SHP77 treated with DMSO at 0.1 percent for 48 hours (cell line): ENCODE data around the gene HLF.
A peak's percentile ranks its signal among the peaks of the same experiment; 100 is the strongest.

Experiments used
- DNase-seq: peaks from one replicate; lab custom pipeline; 2025; lab: John Stamatoyannopoulos, UW

The HLF gene

DNA sequence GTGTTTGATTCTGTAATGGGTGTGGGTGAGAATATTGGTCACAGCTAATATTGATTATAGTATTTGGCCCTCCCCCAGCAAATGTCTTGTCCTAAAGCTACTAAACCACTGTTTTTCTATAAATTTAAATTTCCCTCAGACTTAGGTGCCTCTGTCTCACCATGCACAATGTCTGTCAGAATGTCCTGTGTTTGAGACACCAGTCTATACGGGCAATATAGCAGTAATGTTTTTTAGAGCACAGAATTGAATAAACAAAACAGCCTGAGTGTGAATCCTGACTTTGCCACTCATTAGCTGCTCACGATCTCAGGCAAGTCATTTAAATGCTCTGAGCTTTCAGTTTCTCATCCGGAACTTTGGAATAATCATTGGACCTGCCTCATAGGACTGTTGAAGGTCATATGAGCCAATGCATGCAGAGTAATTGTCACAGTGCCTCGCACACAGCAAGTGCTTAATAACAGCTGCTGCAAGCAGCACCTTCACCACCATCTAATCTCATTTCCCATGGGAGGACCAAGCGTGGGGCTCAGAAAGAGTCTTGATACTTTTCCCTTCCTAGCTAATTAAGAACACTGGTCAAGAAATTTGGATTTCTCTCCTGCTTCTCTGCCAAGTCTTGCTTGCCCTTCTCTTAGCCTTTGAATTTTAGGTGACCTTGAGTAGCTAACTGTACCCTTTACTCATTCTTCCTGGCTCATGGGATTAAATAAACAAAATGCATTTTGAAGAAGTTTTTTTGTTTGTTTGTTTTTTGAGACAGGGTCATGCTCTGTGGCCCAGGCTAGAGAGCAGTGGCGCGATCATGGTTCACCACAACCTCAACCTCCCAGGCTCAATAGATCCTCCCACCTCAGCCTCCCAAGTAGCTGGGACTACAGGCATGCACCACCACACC, 9.8 kb downstream of the HLF start:
- no peak for DNase-seq

- no peak for DNase-seq
These were observed 11.4 kb downstream of the HLF start for GRCh38 chr17:55275894-55276804.

DNA sequence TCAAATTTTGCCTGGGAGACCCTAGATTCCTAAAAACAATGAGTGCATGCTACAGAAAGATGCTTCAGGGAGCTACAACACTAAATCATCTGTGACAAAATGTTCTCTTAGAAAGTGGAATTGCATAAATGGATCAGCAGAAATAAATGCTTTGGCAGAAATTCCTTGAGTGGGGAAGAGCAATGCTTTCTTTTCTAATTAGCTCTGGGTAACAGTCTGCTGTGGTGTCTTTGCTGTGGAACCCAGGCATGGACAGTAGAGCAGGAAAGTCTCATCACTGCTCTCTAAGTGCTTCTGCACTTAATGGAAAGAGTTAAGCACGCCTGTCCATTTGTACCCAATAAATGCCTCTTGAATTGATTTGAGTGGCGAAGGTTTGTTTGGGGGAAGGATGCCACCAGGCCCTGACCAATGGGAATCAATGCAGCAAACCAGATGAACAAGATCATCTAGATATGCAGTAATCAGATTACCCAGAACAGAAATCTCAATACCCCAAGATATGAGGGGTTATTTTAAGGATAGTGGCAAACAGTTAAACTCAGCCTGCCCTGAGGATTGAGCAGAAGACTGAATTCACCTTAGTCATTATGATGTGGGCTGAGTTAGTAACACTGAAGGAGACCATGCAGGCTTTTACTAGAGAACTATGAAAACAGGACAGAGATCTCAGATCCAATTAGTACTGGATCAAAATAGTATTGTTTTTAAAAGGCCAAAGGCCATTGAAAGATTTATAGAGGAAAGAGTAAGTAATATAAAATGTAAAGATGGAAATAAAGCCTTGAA, 13.6 kb downstream of the HLF start:
- DNase-seq = no peak

DNA sequence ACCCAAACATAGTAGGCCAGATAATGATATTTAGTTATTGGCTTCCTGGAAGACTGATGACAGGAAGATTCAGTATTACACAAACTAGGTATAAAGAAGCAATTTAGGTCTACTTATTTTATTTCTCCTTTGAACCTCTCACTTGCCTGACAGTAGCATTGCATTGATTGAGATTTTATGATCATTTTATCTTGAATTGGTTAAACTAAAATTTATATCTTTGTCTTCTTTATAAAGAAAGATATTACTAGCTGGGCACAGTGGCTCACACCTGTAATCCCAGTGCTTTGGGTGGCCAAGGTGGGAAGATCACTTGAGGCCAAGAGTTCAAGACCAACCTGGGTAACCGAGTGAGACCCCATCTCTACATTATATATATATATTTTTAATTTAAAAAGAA, 14.4 kb downstream of the HLF start:
- no peak for DNase-seq

- DNase-seq = no peak
These were observed 15.0 kb downstream of the HLF start for GRCh38 chr17:55279788-55280187.

DNA sequence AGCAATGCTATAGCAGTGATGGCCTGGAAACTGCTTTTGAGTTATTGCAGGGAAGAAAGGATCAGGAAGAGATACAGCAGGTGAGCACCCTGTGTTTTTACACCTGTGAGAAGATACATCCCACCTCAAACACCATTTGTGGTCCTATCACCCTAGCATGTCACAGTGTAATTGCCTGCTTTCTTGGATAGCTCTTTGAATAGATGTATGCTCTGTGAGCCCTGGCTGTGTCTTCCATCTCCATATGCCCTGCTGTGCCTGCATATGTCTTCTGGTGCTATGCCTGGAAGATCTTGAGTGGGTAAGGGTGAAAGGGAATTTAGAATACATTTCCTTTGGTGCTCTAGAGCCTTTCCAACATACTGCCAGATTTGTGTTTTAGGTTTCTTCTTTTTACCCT, 15.5 kb downstream of the HLF start:
- no peak for DNase-seq

- no peak for DNase-seq
These were observed 17.1 kb downstream of the HLF start for GRCh38 chr17:55281649-55282378.

GRCh38 chr17:55282379-55282702, 17.6 kb downstream of the HLF start:
- DNase-seq = no peak

GRCh38 chr17:55282741-55283140, 18.0 kb downstream of the HLF start:
- no peak for DNase-seq

GRCh38 chr17:55283256-55283965, 18.7 kb downstream of the HLF start:
- no peak for DNase-seq

DNA sequence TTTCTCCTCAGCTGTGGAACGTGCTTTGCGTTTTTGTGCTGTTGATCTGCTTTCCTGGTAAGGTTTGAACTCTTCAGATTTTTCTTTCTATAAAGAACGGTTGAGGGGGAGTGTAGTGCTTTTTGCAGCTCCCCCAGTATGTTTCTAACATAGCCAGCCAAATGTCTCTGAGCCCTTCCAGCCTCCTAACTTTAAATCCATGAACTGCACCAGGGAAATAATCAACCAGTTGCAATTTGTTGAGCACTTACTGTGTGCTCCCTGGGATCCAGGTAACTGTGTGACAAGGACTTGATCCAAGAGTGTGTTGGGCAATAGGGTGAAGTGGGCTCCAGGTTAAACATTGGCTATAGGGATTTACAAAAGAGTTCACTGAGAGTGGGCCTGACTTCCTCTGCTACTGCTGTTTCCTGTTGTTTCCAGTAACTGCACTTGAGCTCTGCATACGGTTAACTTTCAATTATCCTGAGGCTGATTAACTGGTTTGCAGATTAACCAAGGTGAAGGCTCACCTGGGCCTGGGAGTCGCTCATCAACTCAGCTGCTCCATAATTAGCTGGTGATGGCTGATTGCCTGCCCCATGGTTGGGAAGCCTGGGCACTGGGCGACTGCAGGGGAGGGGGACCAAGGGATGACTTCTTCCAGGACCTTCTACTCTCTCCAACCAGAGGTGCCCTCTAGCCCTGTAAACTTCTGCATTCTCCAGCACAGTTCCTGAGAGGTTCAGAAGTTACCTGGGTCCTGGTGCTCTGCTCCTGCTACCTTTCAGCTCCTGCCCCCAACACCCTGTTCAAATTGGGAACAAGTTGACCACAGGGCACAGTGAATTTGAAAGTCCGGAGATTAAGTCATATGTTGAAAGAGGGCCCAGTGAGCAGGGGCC, 19.5 kb downstream of the HLF start:
- DNase-seq = no peak

GRCh38 chr17:55284944-55285339, 20.2 kb downstream of the HLF start:
- no peak for DNase-seq

DNA sequence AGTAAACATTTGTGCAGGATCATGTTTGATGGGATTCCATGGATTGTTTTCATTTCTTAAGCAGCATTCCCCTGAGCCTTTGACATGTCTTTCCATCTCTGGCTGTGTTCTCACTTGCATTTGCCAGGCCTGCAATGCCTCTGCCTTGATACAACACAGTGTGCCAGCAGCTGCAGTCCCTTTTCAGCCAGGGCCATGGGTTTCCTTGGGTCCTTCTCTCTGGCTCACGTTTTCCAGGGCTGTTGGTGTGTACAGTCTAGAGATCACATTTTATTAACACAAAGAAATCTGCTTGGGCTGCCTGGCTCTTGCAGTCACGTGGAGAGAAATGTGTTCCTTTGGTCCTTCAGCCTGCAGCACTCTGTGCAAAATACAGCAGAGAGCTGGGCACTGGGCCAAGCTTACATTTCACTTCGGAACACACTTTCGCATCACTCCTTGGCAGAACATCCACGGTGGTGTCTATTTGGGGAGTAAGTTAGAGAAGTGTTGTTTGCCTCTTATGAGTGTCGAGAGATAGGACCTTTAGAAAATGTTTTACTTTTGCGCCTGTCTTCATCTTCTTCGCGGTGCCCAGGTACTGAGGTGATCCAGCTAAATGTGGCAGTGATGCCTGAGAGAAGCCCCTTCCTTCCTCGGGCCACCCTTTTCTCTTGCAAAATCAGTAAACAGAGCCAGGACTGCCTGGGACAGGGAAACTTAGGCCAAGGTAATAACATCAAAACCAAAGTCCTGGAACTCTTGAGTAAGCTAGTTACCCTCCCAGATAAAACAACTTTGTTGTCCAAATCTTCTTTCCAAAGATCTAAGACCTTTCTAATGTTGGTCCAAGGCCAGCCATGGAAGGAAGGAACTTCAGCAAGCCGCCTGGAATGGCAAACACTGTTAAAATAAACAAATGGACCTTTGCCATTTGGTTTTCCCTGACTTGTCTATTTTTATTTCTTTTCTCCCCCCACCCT, 20.9 kb downstream of the HLF start:
- DNase-seq = peak; percentile 39

DNA sequence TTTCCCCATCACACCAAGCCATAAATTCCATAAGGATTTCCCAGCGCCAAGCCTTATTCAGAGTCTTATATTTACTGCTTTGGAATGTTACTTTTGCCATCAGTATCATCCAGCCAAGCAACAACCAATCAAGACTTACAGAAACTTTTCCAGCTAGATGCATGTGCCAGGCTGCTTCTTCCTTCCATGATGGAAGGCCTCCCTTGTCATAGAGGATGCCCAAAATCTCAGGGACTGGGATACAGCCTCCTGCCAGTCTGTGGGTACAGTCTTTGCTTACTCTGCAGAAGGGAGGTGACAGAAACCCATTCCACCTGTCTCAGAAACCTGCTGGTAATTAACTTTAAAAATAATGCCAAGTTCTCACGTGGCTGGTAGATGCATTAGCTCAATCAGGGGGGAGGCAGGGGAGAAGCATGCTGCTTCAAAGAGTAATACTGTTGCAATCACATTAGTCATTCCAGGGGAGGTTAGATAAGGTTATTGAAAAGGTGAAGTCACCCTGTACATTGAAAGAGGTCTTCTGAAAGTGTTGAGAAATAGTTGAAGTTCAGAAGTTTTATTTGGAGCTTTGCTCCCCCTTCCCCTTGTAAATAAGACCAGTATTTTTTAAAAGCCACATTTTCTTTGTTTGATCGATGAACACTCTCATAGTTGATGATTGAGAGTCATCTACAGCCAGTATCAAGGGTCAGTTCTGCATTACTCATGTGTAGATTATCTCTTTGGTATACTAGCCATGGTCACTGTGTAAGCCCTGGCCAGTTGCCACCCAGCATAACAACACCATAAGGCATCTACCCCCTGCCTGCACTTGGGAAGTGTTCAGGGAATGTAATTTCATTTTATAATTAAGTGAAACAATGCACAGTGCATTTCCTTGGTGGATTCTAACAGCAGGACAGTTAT, 22.2 kb downstream of the HLF start:
- DNase-seq = no peak

- DNase-seq = no peak
These were observed 23.8 kb downstream of the HLF start for GRCh38 chr17:55288356-55289105.

- DNase-seq = no peak
These were observed 24.3 kb downstream of the HLF start for GRCh38 chr17:55289106-55289446.

DNA sequence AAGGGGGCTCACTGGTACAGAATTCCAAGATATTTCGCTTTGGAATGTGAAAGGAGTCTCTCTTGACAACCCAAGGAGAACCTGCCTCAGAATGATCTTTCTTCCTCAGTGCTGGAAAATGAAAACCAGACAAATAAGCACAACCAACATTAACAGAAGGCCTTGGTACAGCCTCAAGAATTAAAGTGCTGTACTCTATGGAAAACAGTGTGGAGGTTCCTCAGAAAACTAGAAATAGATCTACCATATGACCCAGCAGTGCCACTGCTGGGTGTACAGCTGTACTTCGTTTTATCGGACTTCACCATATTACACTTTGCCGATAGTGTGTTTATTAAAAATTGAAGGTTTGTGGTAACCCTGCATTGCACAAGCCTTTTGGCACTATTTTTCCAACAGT, 25.2 kb downstream of the HLF start:
- DNase-seq = no peak
